Germinal center (tissue), 1 donor: ENCODE data around the gene HDAC3.

Experiments used
- DNase-seq: peaks from one replicate; pipeline ENCODE4 v3.0.0; 2012; ENCODE audit warnings: mixed read lengths, low spot score

The HDAC3 gene

DNA sequence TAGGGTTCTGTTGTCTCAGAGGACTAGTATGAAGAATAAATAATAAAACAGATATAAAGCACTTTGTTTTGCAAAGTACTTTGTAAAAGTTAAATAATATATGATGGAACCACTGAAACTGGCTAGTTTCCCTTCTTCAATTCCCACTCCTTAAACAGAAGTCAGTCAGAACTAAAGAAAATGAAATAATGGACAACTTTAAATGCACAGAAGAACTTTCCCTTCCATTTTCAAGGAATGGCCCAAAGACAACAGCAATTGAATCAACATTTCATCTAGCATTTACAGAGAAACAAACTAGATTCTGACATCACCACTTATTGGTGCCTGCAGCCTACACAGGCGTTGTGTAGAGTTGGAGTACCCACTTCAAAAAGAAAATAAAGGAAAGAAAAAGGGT lies 34.0 kb downstream of the HDAC3 start:
- no peak for DNase-seq

GRCh38 chr5:141598391-141599345 lies 38.0 kb downstream of the HDAC3 start:
- no peak for DNase-seq

GRCh38 chr5:141597814-141598213 lies 38.8 kb downstream of the HDAC3 start:
- DNase-seq: no peak

GRCh38 chr5:141597394-141597793 lies 39.3 kb downstream of the HDAC3 start:
- DNase-seq: no peak

GRCh38 chr5:141596867-141597266 lies 39.8 kb downstream of the HDAC3 start:
- no peak for DNase-seq

GRCh38 chr5:141590127-141590526 lies 46.5 kb downstream of the HDAC3 start:
- DNase-seq: no peak

- no peak for DNase-seq
These were observed 50.4 kb downstream of the HDAC3 start for GRCh38 chr5:141586246-141586645.

DNA sequence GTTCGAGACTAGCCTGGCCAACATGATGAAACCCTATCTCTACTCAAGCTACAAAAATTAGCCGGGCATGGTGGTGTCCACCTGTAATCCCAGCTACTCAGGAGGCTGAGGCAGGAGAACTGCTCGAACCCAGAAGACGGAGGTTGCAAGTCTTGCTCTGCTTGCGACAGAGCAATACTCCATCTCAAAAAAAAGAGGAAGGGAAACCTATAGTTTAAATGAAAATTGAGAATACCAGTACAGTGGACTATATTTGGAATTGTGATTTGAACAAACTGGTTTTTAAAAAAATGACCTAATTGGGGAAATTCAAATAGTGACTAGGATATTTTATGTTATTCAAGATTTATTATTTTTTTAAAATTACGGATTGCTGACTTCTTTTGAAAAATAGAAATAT lies 51.1 kb downstream of the HDAC3 start:
- DNase-seq: no peak

DNA sequence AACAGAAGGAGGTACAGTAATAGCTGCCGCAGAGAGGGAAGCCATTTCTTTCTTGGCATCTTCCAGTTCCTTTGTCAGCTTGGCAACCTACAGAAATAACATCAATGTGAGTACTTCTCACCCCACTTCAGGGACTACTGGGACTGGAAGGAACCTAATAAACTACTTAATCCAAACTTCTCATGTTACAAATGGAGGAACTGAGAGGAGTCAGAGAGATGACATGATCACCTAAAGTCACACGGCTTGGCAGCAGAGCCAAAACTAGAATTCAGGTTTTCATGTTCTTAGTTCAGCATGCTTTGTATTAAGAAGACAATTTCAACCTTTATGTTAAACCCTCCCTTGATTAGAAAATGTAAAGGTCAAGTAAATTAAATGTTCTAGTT lies 62.5 kb downstream of the HDAC3 start:
- DNase-seq: no peak

- DNase-seq: no peak
These were observed 63.0 kb downstream of the HDAC3 start for GRCh38 chr5:141573489-141574121.
